HG03025 (cell line): ENCODE measurements around the gene HMGN5.

Experiments used
- ATAC-seq: cut with Tn5 transposase; IDR thresholded peaks from one replicate; pipeline ENCODE4 v1.9.1; 2021; ENCODE audit warnings: mild to moderate bottlenecking, moderate library complexity; ENCODE audit not compliant: unreplicated experiment, low FRiP score

HMGN5 gene

DNA sequence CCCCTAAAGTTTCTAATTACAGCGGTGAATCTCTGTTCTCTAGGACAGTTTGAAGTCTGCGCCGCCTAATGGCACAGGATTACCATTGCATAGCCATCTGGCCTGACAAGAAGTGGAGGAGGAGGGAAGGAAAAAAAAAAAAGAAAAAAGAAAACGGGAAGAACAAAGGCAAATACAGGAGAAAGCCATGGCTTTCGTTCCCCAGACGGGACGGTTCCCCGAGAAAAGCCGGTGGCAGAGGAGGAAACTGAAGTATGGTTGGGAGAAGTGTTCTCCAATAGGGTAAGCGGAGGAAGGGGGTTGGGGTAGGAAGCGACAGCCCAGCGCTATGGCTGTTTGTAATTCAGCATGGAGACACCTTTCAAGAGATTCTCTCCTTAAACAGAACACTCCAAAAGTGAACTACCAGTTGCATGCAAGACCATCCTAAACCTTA, 80.8 kb downstream of the HMGN5 start:
- peak; percentile 56 for ATAC-seq

DNA sequence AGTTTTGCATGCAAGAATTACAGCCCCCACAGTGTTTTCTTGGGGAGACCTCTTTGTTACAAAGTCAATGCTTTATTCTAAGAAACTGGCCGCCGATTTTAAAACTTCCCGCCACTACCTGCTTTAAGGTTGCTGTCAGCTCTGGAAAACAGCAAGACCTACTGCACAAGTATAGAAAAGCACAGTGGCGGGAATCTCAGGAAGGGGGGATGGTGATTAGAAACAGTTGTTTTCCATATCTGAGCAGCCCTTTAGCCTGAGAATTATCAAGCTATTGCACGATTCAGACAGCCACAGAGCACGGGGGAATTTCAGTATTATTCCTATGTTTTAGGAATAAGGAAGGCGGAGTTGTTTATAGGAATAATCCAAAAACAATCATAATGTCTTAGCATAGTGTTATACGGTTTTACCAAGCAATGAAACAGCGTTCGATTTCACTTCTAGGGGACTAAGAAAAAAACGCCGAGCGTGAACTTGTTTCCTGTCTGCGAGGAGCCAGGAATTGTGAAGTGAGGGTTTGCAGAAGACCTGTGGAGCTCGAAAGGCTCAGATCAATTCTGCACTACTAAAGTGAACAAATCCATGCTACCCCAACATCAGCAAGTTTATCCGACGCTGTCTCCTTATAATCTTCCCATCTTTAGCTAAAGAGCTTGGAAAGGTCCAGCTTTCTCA, 81.3 kb downstream of the HMGN5 start:
- peak; percentile 18 for ATAC-seq

DNA sequence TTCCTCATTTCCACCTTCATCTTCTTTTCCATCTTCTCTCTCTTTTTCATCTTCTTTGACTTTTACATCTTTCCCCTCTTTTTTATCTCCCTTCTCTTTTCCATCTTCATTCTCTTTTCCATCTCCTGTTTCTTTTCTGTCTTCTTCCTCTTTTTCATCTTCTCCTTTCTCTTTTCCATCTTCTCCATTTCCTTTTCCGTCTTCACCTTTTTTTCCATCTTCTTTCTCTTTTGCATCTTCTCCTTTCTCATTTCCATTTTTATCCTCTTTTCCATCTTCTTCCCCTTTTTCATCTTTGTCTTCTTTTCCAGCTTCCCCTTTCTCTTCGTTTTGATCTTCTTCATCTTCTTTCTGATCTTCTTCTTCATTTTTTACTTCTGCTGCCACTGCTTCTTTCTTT, 87.0 kb downstream of the HMGN5 start:
- no peak for ATAC-seq

DNA sequence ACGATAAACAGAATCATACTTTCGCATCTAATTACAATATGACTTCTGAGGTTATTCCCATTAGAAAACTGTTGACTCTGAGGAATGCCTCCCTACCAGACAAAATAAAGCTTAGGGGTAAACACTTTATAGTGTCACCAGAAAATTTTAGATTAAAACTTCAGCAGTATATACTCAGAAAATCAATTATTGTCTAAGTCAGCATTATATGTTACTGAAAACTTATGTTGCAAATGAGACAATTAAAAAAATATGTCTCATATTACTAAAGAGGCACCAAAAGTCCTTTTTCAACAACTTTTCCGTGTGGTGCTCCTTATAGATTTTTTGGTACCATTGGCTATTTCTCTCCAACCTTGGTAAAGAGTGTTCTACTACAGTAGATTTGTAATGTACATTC, 91.4 kb downstream of the HMGN5 start:
- ATAC-seq, result no peak

DNA sequence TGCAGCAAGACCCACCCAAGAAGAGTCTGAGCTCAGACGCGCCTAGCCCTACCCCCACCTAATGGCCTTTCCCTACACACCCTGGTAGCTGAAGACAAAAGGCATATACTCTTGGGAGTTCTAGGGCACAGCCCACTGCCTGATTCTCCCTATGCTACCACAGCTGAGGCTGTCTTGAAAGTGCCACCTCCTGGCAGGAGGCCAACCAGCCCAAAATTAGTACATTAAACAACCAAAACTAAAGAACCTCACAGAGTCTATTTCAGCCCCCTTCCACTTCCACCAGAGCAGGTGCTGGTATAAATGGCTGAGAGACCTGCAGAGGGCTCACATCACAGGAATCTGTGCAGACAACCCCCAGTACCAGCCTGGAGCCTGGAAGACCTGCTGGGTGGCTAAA, 119.1 kb downstream of the HMGN5 start:
- ATAC-seq, result no peak
